GM18873 (cell line): ENCODE measurements around the gene ATP2B3.

ENCODE experiments used
- ATAC-seq: cut with Tn5 transposase; IDR thresholded peaks from one replicate; pipeline ENCODE4 v1.9.1; 2021; ENCODE audit warnings: mild to moderate bottlenecking, moderate library complexity, moderate number of reproducible peaks; ENCODE audit not compliant: unreplicated experiment, low FRiP score

The ATP2B3 gene

GRCh38 chrX:153530411-153531129 lies 13.1 kb downstream of the ATP2B3 start:
- ATAC-seq, result no peak

GRCh38 chrX:153533091-153533490 lies 15.6 kb downstream of the ATP2B3 start:
- no peak for ATAC-seq

- ATAC-seq, result no peak
Measured at GRCh38 chrX:153537080-153537479, 19.6 kb downstream of the ATP2B3 start.

DNA sequence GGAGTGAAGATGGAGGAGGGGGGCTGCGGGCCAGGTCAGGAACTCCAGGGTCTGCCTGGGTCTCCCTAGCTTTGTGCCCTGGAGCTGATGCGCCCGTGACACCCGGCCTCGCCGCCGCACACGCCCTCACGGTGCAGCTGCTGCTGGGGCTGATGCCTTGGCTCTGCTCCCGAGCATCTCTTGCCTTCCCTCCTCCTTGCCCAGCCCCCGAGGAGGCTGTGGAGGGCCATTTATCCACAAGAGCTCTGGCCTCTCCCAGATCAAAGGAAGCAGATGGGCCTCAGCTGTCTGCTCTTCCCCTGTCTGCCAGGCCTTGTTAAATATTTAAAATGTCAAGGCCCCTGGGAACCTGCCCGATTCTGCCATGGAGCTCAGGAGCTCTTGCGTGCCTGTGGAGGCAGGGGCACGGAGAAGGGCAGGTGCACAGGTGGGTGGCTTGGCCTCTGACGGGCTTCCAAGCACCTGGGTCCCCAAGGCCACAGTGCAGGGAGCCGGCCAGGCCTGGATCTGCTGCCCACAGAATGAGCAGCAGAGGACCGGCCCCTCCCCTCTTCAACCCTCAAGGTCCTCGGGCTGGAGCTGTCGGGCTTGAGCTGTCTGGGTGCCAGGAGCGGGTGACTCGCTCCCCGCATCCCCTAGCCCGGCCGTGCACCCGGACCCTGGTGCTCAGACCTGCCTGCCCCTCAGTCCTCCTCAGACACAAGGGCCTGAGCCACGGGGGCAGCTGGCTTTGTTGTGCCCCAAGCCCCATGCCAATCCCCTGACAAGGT lies 20.3 kb downstream of the ATP2B3 start:
- no peak for ATAC-seq

- no peak for ATAC-seq
Measured at GRCh38 chrX:153538424-153538823, 21.0 kb downstream of the ATP2B3 start.

- ATAC-seq, result no peak
Measured at GRCh38 chrX:153539171-153539978, 21.9 kb downstream of the ATP2B3 start.

GRCh38 chrX:153539979-153540358 lies 22.5 kb downstream of the ATP2B3 start:
- no peak for ATAC-seq

DNA sequence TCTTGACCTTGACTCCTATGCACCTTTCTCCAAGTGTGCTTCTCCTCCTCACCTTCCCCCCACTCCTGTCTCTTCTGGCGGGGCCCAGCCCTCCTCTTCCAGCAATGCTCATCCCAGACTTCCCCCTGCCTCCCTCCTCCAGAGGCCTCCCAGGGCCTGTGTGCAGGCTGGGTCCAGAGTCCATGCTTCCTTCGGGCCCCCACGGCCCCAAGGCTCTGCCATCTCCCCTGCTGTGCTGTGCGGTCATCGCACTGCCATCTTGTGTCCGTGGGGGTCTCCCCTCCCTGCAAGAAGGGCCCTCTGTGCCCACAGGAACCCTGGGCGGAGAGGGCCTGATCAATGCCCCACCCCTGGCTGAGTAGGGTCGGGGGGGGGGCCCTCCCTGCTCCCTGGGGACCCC lies 27.3 kb downstream of the ATP2B3 start:
- no peak for ATAC-seq

DNA sequence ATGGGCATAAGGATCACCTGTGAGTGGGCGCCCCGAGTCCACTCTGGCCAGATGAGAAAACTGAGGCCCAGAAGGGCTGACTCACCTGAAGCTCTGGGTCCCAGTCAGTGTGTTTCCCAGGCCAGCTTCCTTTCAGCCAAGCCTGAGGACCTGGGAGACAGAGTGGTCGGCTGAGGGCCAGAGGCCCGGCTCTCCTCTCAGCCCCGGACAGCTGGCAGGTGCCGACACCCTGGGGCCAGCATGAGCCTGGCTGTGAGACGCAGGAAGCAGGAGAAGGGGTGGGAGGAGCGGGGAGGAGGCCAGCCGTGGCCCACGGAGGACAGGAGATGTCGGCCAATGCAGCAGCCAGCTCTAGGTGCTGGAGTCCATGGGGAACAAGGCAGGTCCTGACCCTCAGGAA lies 28.9 kb downstream of the ATP2B3 start:
- ATAC-seq, result no peak

DNA sequence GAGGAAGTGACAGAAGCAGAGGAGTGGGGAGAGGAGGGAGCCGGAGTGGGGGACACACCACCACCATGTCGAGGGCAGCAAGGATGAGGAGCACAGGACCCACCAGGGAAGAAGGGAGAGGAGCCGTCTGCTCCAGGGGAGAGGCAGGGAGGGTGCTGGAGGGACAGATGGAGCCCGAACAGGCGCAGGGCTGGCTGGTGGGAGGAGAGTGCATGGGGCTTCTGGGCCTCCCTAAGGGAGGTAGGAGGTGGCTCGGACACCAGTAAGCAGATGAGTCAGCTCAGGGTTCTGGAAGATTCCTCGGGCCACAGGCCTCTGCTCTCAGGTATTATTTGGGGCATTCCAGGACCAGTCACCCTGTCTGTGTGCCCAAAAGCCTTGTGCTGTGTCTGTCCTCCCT lies 29.8 kb downstream of the ATP2B3 start:
- ATAC-seq, result no peak

GRCh38 chrX:153549231-153549630 lies 31.8 kb downstream of the ATP2B3 start:
- no peak for ATAC-seq

GRCh38 chrX:153549807-153550206 lies 32.4 kb downstream of the ATP2B3 start:
- no peak for ATAC-seq

DNA sequence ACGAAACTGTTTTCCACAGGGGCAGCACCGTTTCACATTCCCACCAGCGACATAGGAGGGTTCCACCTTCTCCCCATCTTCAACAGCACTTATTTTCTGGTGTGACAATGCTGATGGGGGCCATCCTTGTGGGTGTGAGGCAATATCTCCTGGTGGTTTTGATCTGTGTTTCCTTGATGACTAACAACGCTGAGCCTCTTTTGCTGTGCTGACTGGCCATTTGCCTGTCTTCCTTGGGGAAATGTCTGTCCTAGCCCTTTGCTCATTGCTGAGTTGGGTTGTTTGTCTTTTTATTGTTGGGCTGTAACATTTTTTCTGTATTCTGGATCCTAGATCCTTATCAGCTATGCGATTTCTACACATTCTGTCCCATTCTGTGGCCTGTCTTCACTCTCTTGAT lies 33.7 kb downstream of the ATP2B3 start:
- ATAC-seq, result no peak

GRCh38 chrX:153554519-153555167 lies 37.2 kb downstream of the ATP2B3 start:
- ATAC-seq, result no peak

DNA sequence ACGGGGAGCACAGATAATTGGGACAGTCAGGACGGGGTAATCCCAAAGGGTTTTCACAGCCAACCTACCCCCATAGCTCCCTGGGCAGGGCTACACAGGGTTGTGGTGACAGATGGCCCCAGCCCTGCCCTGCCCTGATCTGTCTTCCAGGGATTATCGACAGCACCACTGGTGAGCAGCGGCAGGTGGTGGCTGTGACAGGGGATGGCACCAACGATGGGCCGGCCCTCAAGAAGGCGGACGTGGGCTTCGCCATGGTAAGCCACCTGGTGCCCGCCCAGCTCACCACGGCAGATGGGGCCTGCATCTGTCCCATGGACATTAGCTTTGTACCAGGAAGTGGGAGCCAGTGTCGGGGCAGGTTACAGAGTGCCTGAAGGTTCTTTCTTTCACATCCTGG lies 39.3 kb downstream of the ATP2B3 start:
- ATAC-seq, result no peak

GRCh38 chrX:153557618-153558355 lies 40.3 kb downstream of the ATP2B3 start:
- ATAC-seq, result no peak

GRCh38 chrX:153560000-153560399 lies 42.6 kb downstream of the ATP2B3 start:
- no peak for ATAC-seq

DNA sequence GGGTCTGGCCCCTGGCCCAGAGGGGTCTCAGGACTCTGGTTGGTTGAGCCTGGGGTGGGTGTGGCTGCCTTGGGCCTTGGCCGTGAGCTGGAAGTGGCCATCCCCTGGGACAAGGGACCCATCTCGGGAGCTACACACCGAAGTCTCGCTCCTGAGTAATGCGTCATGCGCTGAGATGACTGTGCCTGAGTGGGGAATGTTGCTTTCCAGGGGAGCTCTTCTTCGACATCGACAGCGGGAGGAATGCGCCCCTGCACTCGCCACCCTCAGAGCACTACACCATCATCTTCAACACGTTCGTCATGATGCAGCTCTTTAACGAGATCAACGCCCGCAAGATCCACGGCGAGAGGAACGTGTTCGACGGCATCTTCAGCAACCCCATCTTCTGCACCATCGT lies 43.0 kb downstream of the ATP2B3 start:
- ATAC-seq, result no peak

- ATAC-seq, result no peak
Measured at GRCh38 chrX:153561337-153561736, 43.9 kb downstream of the ATP2B3 start.

GRCh38 chrX:153562546-153562945 lies 45.1 kb downstream of the ATP2B3 start:
- ATAC-seq, result no peak
